NCI-H510A treated with DMSO at 0.1 percent for 48 hours (cell line): ENCODE data around the gene BPIFB6.

Experiments used
- DNase-seq: peaks from one replicate; lab custom pipeline; 2025; lab: John Stamatoyannopoulos, UW

BPIFB6 gene

GRCh38 chr20:33002087-33002808 is 29.2 kb upstream of the BPIFB6 start:
- no peak for DNase-seq

GRCh38 chr20:33004141-33004751 is 27.2 kb upstream of the BPIFB6 start, which contains the start of gene SUN5:
SUN5 (minus strand) TSS chr20:33004433; CDS start chr20:33004340, 93 bp downstream.
- no peak for DNase-seq

GRCh38 chr20:33005132-33005566 is 26.3 kb upstream of the BPIFB6 start:
- DNase-seq, result no peak

- DNase-seq, result no peak
These were observed 25.3 kb upstream of the BPIFB6 start for GRCh38 chr20:33005908-33006775.

GRCh38 chr20:33006776-33007375 is 24.6 kb upstream of the BPIFB6 start:
- DNase-seq, result no peak

GRCh38 chr20:33007376-33008335 is 23.8 kb upstream of the BPIFB6 start, which contains the start of gene BPIFB2:
BPIFB2 (plus strand) TSS chr20:33007704; CDS start chr20:33008575, 871 bp downstream.
- no peak for DNase-seq

GRCh38 chr20:33008336-33009213 is 22.9 kb upstream of the BPIFB6 start:
- DNase-seq, result no peak

- no peak for DNase-seq
These were observed 22.0 kb upstream of the BPIFB6 start for GRCh38 chr20:33009214-33010132.

GRCh38 chr20:33010133-33010504 is 21.3 kb upstream of the BPIFB6 start:
- DNase-seq, result no peak

- DNase-seq, result no peak
These were observed 20.6 kb upstream of the BPIFB6 start for GRCh38 chr20:33010674-33011449.

- DNase-seq, result no peak
These were observed 18.9 kb upstream of the BPIFB6 start for GRCh38 chr20:33012327-33013189.

GRCh38 chr20:33013701-33014326 is 17.6 kb upstream of the BPIFB6 start:
- DNase-seq, result no peak

GRCh38 chr20:33014336-33015113 is 16.9 kb upstream of the BPIFB6 start:
- no peak for DNase-seq

- no peak for DNase-seq
These were observed 16.3 kb upstream of the BPIFB6 start for GRCh38 chr20:33015114-33015484.

- no peak for DNase-seq
These were observed 15.5 kb upstream of the BPIFB6 start for GRCh38 chr20:33015700-33016580.
